HEK293 (cell line): ENCODE results near the gene S100A4.

Experiments used
- ELK4 ChIP-seq: IDR thresholded peaks from 2 replicates; pipeline ENCODE4 v1.6.1; 2011; ENCODE audit warnings: mild to moderate bottlenecking, low read depth, low read length, borderline replicate concordance
- GFI1B ChIP-seq: fragments of 450-650 bp; formaldehyde crosslinking; IDR thresholded peaks from 2 replicates; pipeline ENCODE4 v1.5.1; 2016; ENCODE audit warnings: missing biosample characterization, missing genetic modification characterization
- MZF1 ChIP-seq: fragments of 450-650 bp; formaldehyde crosslinking; IDR thresholded peaks from 2 replicates; pipeline ENCODE4 v1.5.1; 2017; ENCODE audit warnings: missing biosample characterization, missing genetic modification characterization, borderline replicate concordance
- SALL2 ChIP-seq: fragments of 450-650 bp; formaldehyde crosslinking; IDR thresholded peaks from 2 replicates; pipeline ENCODE4 v1.5.0; 2017; ENCODE audit warnings: missing biosample characterization, mild to moderate bottlenecking, missing genetic modification characterization, borderline replicate concordance
- ZBTB21 ChIP-seq: fragments of 450-650 bp; formaldehyde crosslinking; IDR thresholded peaks from 2 replicates; pipeline ENCODE4 v1.5.1; 2017; ENCODE audit warnings: missing biosample characterization, missing genetic modification characterization
- ZBTB7A ChIP-seq: fragments of 450-650 bp; formaldehyde crosslinking; IDR thresholded peaks from 2 replicates; pipeline ENCODE4 v1.5.1; 2016; ENCODE audit warnings: low read depth, missing biosample characterization, missing genetic modification characterization
- ZFP37 ChIP-seq: fragments of 450-650 bp; formaldehyde crosslinking; IDR thresholded peaks from 2 replicates; pipeline ENCODE4 v1.5.1; 2016; ENCODE audit warnings: missing biosample characterization, missing genetic modification characterization
- ZNF132 ChIP-seq: fragments of 450-650 bp; formaldehyde crosslinking; IDR thresholded peaks from 2 replicates; pipeline ENCODE4 v1.5.1; 2017; ENCODE audit warnings: missing biosample characterization, missing genetic modification characterization, borderline replicate concordance
- ZNF133 ChIP-seq: fragments of 450-650 bp; formaldehyde crosslinking; IDR thresholded peaks from 2 replicates; pipeline ENCODE4 v1.5.1; 2016; ENCODE audit warnings: missing biosample characterization, missing genetic modification characterization
- ZNF140 ChIP-seq: fragments of 450-650 bp; formaldehyde crosslinking; IDR thresholded peaks from 2 replicates; pipeline ENCODE4 v1.5.1; 2016; ENCODE audit warnings: missing biosample characterization, missing genetic modification characterization
- ZNF266 ChIP-seq: fragments of 450-650 bp; formaldehyde crosslinking; IDR thresholded peaks from 2 replicates; pipeline ENCODE4 v1.5.1; 2016; ENCODE audit warnings: missing biosample characterization, missing genetic modification characterization, low read depth
- ZNF350 ChIP-seq: fragments of 450-650 bp; formaldehyde crosslinking; IDR thresholded peaks from 2 replicates; pipeline ENCODE4 v1.5.0; 2017; ENCODE audit warnings: missing biosample characterization, mild to moderate bottlenecking, missing genetic modification characterization
- ZNF354C ChIP-seq: fragments of 450-650 bp; formaldehyde crosslinking; IDR thresholded peaks from 2 replicates; pipeline ENCODE4 v1.5.1; 2016; ENCODE audit warnings: missing biosample characterization, missing genetic modification characterization, low read depth, borderline replicate concordance
- ZNF362 ChIP-seq: fragments of 450-650 bp; formaldehyde crosslinking; IDR thresholded peaks from 2 replicates; pipeline ENCODE4 v1.5.1; 2016; ENCODE audit warnings: missing biosample characterization, missing genetic modification characterization
- ZNF366 ChIP-seq: fragments of 450-650 bp; formaldehyde crosslinking; conservative IDR thresholded peaks from 2 replicates; pipeline ENCODE4 v1.5.1; 2016; ENCODE audit warnings: missing biosample characterization, missing genetic modification characterization
- ZNF398 ChIP-seq: fragments of 450-650 bp; formaldehyde crosslinking; IDR thresholded peaks from 2 replicates; pipeline ENCODE4 v1.5.1; 2017; ENCODE audit warnings: missing biosample characterization, missing genetic modification characterization
- ZNF433 ChIP-seq: fragments of 450-650 bp; formaldehyde crosslinking; IDR thresholded peaks from 2 replicates; pipeline ENCODE4 v1.5.1; 2016; ENCODE audit warnings: missing biosample characterization, missing genetic modification characterization, low read depth
- ZNF488 ChIP-seq: fragments of 450-650 bp; formaldehyde crosslinking; IDR thresholded peaks from 2 replicates; pipeline ENCODE4 v1.5.1; 2016; ENCODE audit warnings: missing biosample characterization, missing genetic modification characterization
- ZNF518A ChIP-seq: fragments of 450-650 bp; formaldehyde crosslinking; conservative IDR thresholded peaks from 2 replicates; pipeline ENCODE4 v1.5.1; 2016; ENCODE audit warnings: low read depth, missing biosample characterization, missing genetic modification characterization
- ZNF626 ChIP-seq: fragments of 450-650 bp; sonication (Bioruptor Pico); formaldehyde crosslinking; IDR thresholded peaks from 2 replicates; pipeline ENCODE4 v1.5.1; 2018; ENCODE audit warnings: missing biosample characterization, missing genetic modification characterization, inconsistent platforms
- ZNF645 ChIP-seq: fragments of 450-650 bp; formaldehyde crosslinking; IDR thresholded peaks from 2 replicates; pipeline ENCODE4; 2016; ENCODE audit warnings: missing biosample characterization, missing genetic modification characterization
- ZNF707 ChIP-seq: fragments of 450-650 bp; formaldehyde crosslinking; IDR thresholded peaks from 2 replicates; pipeline ENCODE4 v1.5.1; 2016; ENCODE audit warnings: missing biosample characterization, missing genetic modification characterization
- ZSCAN23 ChIP-seq: fragments of 450-650 bp; formaldehyde crosslinking; IDR thresholded peaks from 2 replicates; pipeline ENCODE4 v1.5.1; 2016; ENCODE audit warnings: missing biosample characterization, missing genetic modification characterization
- ZXDB ChIP-seq: fragments of 450-650 bp; formaldehyde crosslinking; IDR thresholded peaks from 2 replicates; pipeline ENCODE4 v1.5.1; 2016; ENCODE audit warnings: missing biosample characterization, missing genetic modification characterization
- TF ChIP-seq, protein P1 (sequence below): fragments of 450-650 bp; formaldehyde crosslinking; IDR thresholded peaks from 2 replicates; pipeline ENCODE4 v1.5.1; 2016; ENCODE audit warnings: missing biosample characterization, missing genetic modification characterization

Gene S100A4

DNA sequence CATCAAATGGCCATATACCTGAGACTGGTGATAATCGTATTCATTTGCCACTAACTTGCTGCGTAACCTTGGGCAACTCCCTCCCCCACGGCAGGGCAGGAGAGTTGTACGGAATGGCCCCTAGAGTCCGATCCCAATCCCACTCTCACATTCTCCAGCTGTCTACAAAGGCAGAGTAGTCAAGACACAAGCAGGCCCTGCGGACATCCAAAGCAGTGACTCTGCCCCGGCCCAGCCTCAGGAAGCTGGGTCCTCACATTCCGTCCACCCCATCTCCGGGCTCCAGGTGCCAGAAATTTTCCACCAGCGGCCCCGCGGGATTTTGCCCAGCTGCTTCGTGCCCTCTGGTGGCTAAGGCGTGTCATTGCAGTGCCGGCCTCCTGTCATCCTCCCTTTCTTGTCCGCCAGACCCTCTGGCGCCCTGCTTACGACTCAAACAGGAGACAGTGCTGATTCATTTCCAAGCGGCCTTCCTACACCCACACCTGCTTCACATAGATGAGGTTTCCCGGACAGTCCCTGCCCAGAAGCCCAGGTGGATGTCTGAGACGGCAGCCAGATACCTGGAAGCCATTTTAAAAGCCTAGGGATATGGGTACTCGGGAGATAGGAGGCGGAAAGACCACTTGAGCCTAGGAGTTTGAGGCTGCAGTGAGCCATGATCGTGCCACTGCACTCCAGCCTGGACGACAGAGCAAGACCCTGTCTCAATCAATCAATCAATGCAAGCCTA, 22.9 kb upstream of the S100A4 start (continued):
- TF ChIP-seq ZNF518A = no peak; the same call in 1 of the 2 replicates
- no peak for TF ChIP-seq ZBTB7A (tag by site-specific recombination)
- TF ChIP-seq ZNF133 (tag by site-specific recombination) = no peak
- 0 out of 2 replicates have a peak, but pooled peaks have one; percentile 51 for TF ChIP-seq ZFP37
- TF ChIP-seq MZF1 = no peak
- no peak for TF ChIP-seq ZNF488 (tag by site-specific recombination)
- no peak for TF ChIP-seq ZNF707 (tag by site-specific recombination)
- no peak for TF ChIP-seq ZNF266
- no peak for TF ChIP-seq ZSCAN23 (tag by site-specific recombination)
- TF ChIP-seq ZNF140 (tag by site-specific recombination) = no peak
- TF ChIP-seq ZNF132 (tag by site-specific recombination) = no peak
- TF ChIP-seq ZNF354C (tag by site-specific recombination) = no peak
- TF ChIP-seq SALL2 (tag by site-specific recombination) = no peak
- no peak for TF ChIP-seq ZNF626 (tag by site-specific recombination)
- no peak for TF ChIP-seq GFI1B (tag by site-specific recombination)
- TF ChIP-seq ZNF350 (tag by site-specific recombination) = no peak
- no peak for TF ChIP-seq ELK4
- no peak for TF ChIP-seq ZNF433 (tag by site-specific recombination)
- no peak for TF ChIP-seq ZNF398 (tag by site-specific recombination)
- TF ChIP-seq ZNF362 = no peak
- no peak for TF ChIP-seq ZNF645 (tag by site-specific recombination)
- TF ChIP-seq ZBTB21 (tag by site-specific recombination) = no peak
- TF ChIP-seq ZNF366 = peak; percentile 88
- TF ChIP-seq ZXDB = no peak
- TF ChIP-seq, protein P1, sequence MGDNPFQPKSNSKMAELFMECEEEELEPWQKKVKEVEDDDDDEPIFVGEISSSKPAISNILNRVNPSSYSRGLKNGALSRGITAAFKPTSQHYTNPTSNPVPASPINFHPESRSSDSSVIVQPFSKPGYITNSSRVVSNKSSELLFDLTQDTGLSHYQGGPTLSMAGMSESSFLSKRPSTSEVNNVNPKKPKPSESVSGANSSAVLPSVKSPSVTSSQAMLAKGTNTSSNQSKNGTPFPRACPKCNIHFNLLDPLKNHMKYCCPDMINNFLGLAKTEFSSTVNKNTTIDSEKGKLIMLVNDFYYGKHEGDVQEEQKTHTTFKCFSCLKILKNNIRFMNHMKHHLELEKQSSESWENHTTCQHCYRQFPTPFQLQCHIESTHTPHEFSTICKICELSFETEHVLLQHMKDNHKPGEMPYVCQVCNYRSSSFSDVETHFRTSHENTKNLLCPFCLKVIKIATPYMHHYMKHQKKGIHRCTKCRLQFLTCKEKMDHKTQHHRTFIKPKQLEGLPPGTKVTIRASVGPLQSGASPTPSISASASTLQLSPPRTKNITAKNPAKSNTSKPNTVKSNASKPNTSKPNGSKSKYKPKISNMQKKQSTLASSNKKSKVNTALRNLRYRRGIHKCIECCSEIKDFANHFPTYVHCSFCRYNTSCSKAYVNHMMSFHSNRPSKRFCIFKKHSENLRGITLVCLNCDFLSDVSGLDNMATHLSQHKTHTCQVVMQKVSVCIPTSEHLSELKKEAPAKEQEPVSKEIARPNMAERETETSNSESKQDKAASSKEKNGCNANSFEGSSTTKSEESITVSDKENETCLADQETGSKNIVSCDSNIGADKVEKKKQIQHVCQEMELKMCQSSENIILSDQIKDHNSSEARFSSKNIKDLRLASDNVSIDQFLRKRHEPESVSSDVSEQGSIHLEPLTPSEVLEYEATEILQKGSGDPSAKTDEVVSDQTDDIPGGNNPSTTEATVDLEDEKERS (tag by site-specific recombination) = no peak
